Measurements from ENCODE around the gene CLIP1.

DNA sequence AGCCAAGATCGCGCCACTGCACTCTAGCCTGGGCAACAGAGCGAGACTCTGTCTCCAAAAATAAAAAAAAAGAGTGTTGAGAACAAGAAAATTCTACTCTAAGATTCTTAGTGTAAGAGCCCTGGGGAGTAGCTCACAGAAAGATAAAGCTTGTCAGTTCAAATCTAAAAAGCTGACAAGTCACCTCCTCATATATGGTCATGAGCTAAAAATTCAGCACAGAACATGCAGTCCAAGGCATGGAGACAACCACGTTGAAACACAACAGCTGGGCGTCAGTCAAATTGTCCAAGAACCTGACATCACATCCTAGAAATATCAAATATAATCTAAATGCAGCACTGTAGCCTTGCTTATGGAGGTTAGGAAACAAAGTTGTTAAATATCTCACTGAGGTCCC lies 47.8 kb downstream of the CLIP1 start:
- TF ChIP-seq, protein P1, sequence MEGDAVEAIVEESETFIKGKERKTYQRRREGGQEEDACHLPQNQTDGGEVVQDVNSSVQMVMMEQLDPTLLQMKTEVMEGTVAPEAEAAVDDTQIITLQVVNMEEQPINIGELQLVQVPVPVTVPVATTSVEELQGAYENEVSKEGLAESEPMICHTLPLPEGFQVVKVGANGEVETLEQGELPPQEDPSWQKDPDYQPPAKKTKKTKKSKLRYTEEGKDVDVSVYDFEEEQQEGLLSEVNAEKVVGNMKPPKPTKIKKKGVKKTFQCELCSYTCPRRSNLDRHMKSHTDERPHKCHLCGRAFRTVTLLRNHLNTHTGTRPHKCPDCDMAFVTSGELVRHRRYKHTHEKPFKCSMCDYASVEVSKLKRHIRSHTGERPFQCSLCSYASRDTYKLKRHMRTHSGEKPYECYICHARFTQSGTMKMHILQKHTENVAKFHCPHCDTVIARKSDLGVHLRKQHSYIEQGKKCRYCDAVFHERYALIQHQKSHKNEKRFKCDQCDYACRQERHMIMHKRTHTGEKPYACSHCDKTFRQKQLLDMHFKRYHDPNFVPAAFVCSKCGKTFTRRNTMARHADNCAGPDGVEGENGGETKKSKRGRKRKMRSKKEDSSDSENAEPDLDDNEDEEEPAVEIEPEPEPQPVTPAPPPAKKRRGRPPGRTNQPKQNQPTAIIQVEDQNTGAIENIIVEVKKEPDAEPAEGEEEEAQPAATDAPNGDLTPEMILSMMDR (IDR thresholded peaks at IDR 0.05; ENCODE audit: low read depth, low read length, poor library complexity, severe bottlenecking): no peak
- TF ChIP-seq EZH2phosphoT487 (IDR thresholded peaks at IDR 0.05; ENCODE audit: borderline replicate concordance, low read length): no peak
